Loucy (cell line): ENCODE measurements around the gene ZDHHC14.

Experiments
- H2AFZ ChIP-seq: fragments of 200-600 bp; sonication (generic); 2 replicates; pipeline ENCODE4 v1.6.0; 2016; ENCODE audit warnings: antibody characterized with exemption, mild to moderate bottlenecking, low read length, moderate library complexity
- H3F3A ChIP-seq: fragments of 200-600 bp; 2 replicates; pipeline ENCODE4 v1.6.0; 2016; ENCODE audit warnings: antibody characterized with exemption, low read depth, mild to moderate bottlenecking
- H3K27me3 ChIP-seq: fragments of 200-600 bp; sonication (generic); 2 replicates; pipeline ENCODE4 v1.6.1; 2014; ENCODE audit warnings: low read length, mild to moderate bottlenecking; ENCODE audit not compliant: insufficient read depth, poor library complexity, severe bottlenecking
- H3K36me3 ChIP-seq: fragments of 200-600 bp; sonication (generic); 2 replicates; pipeline ENCODE4 v1.6.1; 2016; ENCODE audit warnings: low read length; ENCODE audit not compliant: insufficient read depth
- H3K4me1 ChIP-seq: fragments of 200-600 bp; sonication (generic); 2 replicates; pipeline ENCODE4 v1.5.1; 2014; ENCODE audit warnings: low read length, mild to moderate bottlenecking; ENCODE audit not compliant: insufficient read depth, poor library complexity, severe bottlenecking
- H3K4me2 ChIP-seq: fragments of 200-600 bp; sonication (generic); 2 replicates; pipeline ENCODE4 v1.6.0; 2014; ENCODE audit warnings: antibody characterized with exemption, low read length, low read depth, mild to moderate bottlenecking; ENCODE audit not compliant: poor library complexity, severe bottlenecking
- H3K4me3 ChIP-seq: fragments of 200-600 bp; sonication (generic); 2 replicates; pipeline ENCODE4 v1.5.1; 2014; ENCODE audit warnings: low read length, mild to moderate bottlenecking, mixed read lengths; ENCODE audit not compliant: poor library complexity, severe bottlenecking
- H3K79me2 ChIP-seq: fragments of 200-600 bp; sonication (generic); 2 replicates; pipeline ENCODE4 v1.6.1; 2014; ENCODE audit warnings: low read length; ENCODE audit not compliant: insufficient read depth
- H3K9ac ChIP-seq: fragments of 200-600 bp; sonication (generic); 2 replicates; pipeline ENCODE4 v1.6.0; 2014; ENCODE audit warnings: mild to moderate bottlenecking, low read depth, low read length, moderate library complexity; ENCODE audit not compliant: poor library complexity, severe bottlenecking
- H3K9me2 ChIP-seq: fragments of 200-600 bp; sonication (generic); replicated peaks from 2 replicates; pipeline ENCODE4 v1.6.1; 2016; ENCODE audit warnings: low read depth, low read length, mixed read lengths
- H3K9me3 ChIP-seq: fragments of 200-600 bp; sonication (generic); 2 replicates; pipeline ENCODE4 v1.6.1; 2014; ENCODE audit warnings: mild to moderate bottlenecking, antibody characterized with exemption, low read length, low read depth; ENCODE audit not compliant: insufficient read depth
- H4K20me1 ChIP-seq: fragments of 200-600 bp; sonication (generic); 2 replicates; pipeline ENCODE4 v1.6.0; 2014; ENCODE audit warnings: antibody characterized with exemption, low read length, mild to moderate bottlenecking; ENCODE audit not compliant: insufficient read depth, poor library complexity, severe bottlenecking
- EZH2phosphoT487 ChIP-seq: fragments of 200-600 bp; IDR thresholded peaks from 2 replicates; pipeline ENCODE4 v1.6.1; 2018; ENCODE audit warnings: antibody characterized with exemption, mild to moderate bottlenecking, moderate library complexity, borderline replicate concordance
- TF ChIP-seq, protein P1 (sequence below): fragments of 200-600 bp; sonication (generic); conservative IDR thresholded peaks from 2 replicates; pipeline ENCODE4 v1.5.1; 2014; ENCODE audit warnings: mild to moderate bottlenecking, antibody characterized with exemption, low read length

The ZDHHC14 gene

DNA sequence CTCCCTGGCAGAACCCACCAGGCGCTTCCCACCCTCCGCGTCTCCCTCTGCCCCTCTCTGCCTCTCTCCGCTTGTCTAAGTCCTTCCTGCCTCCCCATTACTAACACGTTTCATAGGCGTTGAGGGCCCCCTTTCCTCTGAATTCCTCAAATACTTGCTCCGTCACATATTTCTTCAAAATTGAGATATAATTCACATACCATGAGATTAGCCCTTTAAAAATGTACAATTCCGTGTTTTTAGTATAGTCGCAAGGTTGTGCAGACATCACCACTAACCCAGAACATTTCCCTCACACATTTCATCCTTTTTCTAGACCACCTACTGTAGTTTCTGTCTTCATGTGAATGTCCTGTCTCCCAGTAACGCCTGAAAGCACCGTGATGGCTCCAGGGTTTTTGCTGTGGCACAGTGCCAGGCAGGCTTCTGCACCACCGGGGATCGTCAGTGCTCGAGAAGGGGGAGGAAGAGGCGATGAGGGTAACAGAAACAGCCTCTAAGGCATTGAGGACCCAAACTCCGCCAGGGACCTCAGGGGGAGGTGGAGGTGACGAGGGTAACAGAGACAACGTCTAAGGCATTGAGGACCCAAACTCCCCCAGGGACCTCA, 300.2 kb downstream of the ZDHHC14 start:
- no peaks in the 10 kb centered on the region for H4K20me1 ChIP-seq
- H3F3A ChIP-seq: no peaks in the 10 kb centered on the region
- H3K9me2 ChIP-seq: no peaks in the 10 kb centered on the region
- H3K36me3 ChIP-seq: no peaks in the 10 kb centered on the region
- H3K9ac ChIP-seq: no peak overlapping the region
- H3K9me3 ChIP-seq: no peaks in the 10 kb centered on the region
- H3K79me2 ChIP-seq: no peaks in the 10 kb centered on the region
- H3K4me3 ChIP-seq: no peak overlapping the region
- no peaks in the 10 kb centered on the region for H3K4me1 ChIP-seq
- H2AFZ ChIP-seq: no peak overlapping the region
- H3K4me2 ChIP-seq: no peak overlapping the region
- no peaks in the 10 kb centered on the region for H3K27me3 ChIP-seq
- no peak for TF ChIP-seq EZH2phosphoT487
- TF ChIP-seq, protein P1, sequence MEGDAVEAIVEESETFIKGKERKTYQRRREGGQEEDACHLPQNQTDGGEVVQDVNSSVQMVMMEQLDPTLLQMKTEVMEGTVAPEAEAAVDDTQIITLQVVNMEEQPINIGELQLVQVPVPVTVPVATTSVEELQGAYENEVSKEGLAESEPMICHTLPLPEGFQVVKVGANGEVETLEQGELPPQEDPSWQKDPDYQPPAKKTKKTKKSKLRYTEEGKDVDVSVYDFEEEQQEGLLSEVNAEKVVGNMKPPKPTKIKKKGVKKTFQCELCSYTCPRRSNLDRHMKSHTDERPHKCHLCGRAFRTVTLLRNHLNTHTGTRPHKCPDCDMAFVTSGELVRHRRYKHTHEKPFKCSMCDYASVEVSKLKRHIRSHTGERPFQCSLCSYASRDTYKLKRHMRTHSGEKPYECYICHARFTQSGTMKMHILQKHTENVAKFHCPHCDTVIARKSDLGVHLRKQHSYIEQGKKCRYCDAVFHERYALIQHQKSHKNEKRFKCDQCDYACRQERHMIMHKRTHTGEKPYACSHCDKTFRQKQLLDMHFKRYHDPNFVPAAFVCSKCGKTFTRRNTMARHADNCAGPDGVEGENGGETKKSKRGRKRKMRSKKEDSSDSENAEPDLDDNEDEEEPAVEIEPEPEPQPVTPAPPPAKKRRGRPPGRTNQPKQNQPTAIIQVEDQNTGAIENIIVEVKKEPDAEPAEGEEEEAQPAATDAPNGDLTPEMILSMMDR: no peak

DNA sequence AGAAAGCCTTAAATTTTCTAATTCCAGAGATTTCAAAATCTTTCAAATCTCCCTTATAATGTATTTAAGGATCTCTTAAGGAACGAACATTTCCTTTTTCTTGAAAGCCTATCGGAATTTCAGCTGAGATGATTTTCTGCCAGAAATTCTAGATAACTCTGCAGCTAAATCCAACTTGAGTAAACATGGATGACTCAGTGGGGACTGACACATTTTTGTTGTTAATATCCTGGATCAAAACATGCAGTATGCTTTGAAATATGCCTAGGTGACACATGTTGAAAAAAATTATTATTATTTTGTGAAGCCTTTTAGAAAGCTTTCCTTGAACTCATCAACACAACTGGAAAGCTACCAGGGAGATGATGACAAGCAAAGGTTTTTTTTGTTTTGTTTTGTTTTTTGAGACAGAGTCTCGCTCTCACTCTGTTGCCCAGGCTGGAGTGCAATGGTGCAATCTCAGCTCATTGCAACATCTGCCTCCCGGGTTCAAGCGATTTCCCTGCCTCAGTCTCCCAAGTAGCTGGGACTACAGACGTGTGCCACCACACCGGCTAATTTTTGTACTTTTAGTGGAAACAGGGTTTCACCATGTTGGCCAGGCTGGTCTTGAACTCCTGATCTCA, 302.0 kb downstream of the ZDHHC14 start:
- H3K4me2 ChIP-seq: no peak overlapping the region
- no peaks in the 10 kb centered on the region for H3K9me3 ChIP-seq
- H3F3A ChIP-seq: no peaks in the 10 kb centered on the region
- no peaks in the 10 kb centered on the region for H3K79me2 ChIP-seq
- no peak overlapping the region for H2AFZ ChIP-seq
- H3K27me3 ChIP-seq: no peaks in the 10 kb centered on the region
- H3K4me1 ChIP-seq: no peaks in the 10 kb centered on the region
- no peak overlapping the region for H3K4me3 ChIP-seq
- H3K9me2 ChIP-seq: no peaks in the 10 kb centered on the region
- H4K20me1 ChIP-seq: no peaks in the 10 kb centered on the region
- no peak for TF ChIP-seq EZH2phosphoT487
- TF ChIP-seq, protein P1: no peak
- no peak overlapping the region for H3K9ac ChIP-seq
- no peaks in the 10 kb centered on the region for H3K36me3 ChIP-seq

DNA sequence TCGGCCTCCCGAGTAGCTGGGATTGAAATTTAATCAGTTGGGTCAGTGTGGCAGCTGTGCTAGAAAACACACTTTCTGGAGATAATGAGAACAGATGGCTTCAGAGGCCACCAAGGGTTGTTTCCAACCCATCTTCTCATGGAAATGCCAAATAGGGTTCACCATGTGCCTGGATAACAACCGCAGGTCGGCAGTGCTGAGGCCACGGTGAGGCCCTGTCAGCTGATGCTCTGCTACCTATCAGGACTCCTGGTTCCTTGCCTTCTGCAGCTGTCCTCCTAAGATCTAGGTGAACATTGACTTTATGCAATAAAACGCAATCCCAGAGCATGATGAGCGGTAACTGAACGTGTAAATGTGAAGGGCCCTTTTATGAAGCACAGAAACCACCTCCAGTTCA, 302.7 kb downstream of the ZDHHC14 start:
- no peaks in the 10 kb centered on the region for H3K9me2 ChIP-seq
- H3F3A ChIP-seq: no peaks in the 10 kb centered on the region
- H3K4me3 ChIP-seq: no peak overlapping the region
- H3K9me3 ChIP-seq: no peaks in the 10 kb centered on the region
- no peak overlapping the region for H3K4me2 ChIP-seq
- H3K9ac ChIP-seq: no peak overlapping the region
- no peaks in the 10 kb centered on the region for H3K27me3 ChIP-seq
- H3K79me2 ChIP-seq: no peaks in the 10 kb centered on the region
- no peaks in the 10 kb centered on the region for H4K20me1 ChIP-seq
- TF ChIP-seq, protein P1: no peak
- no peak for TF ChIP-seq EZH2phosphoT487
- no peaks in the 10 kb centered on the region for H3K36me3 ChIP-seq
- H2AFZ ChIP-seq: no peak overlapping the region
- no peaks in the 10 kb centered on the region for H3K4me1 ChIP-seq
